K562 (cell line): ENCODE data around the gene SOS1. TPM values are rescaled to one million over a fixed set of nuclear protein-coding genes. Genes with fewer than 3 reads are reported as not detected.

ENCODE experiments used
- ATF4 ChIP-seq: fragments of 450-650 bp; formaldehyde crosslinking; IDR thresholded peaks from 2 replicates; pipeline ENCODE4 v1.4.0; 2022; ENCODE audit warnings: mild to moderate bottlenecking, moderate library complexity
- CHD7 ChIP-seq: fragments of 200-600 bp; sonication (generic); IDR thresholded peaks from one replicate; pipeline ENCODE4 v1.6.1; 2012; ENCODE audit warnings: mild to moderate bottlenecking, low read depth, low read length, inconsistent platforms
- SIN3B ChIP-seq: fragments of 450-650 bp; IDR thresholded peaks from 2 replicates; pipeline ENCODE4 v1.6.1; 2017; ENCODE audit warnings: low read depth, mild to moderate bottlenecking, moderate library complexity
- TFAM ChIP-seq: fragments of 250-450 bp; sonication (Bioruptor Pico); conservative IDR thresholded peaks from 2 replicates; pipeline ENCODE4 v1.5.0; 2021; ENCODE audit warnings: mild to moderate bottlenecking, moderate library complexity
- ZC3H8 ChIP-seq: fragments of 450-650 bp; IDR thresholded peaks from 2 replicates; pipeline ENCODE4 v1.6.1; 2017
- ZNF583 ChIP-seq: fragments of 250-450 bp; sonication (Bioruptor Pico); IDR thresholded peaks from 2 replicates; pipeline ENCODE4 v1.4.0; 2020
- polyA plus RNA-seq, 8 experiments: library from polyadenylated mRNA; depleted of rRNA in 4 of 8; stranded (reverse) in 5 of 8; unstranded in 3 of 8; fragments of >200 nt; fragmentation: Nextera tagmentation in 2 of 8; fragmentation: Illumina TruSeq in 1 of 8; extraction: Ambion mirVana in 2 of 8; extraction: Trizol in 1 of 8; gene quantifications; 2 replicates each; pipeline versions ENCODE4 v1.2.1 to v1.2.3, GENCODE V29; 2011 to 2014; ENCODE audit warnings: inconsistent platforms in 1 of 8, missing spikeins in 1 of 8
- total RNA-seq, 7 experiments: library from RNA; depleted of rRNA in 6 of 7; stranded (reverse); fragments of >200 nt in 6 of 7; fragmentation: Illumina TruSeq in 2 of 7; extraction: Trizol in 2 of 7; gene quantifications; 2 replicates each; pipeline versions ENCODE4 v1.2.1 to v1.2.3, GENCODE V29; 2011 to 2021; ENCODE audit warnings: low replicate concordance in 1 of 7
- TF ChIP-seq, protein P1 (sequence below), 2 experiments: fragments of 450-650 bp; IDR thresholded peaks; 2 replicates each; pipeline ENCODE4 v1.6.1; 2016; ENCODE audit warnings: mild to moderate bottlenecking in 2 of 2, borderline replicate concordance in 1 of 2, low read depth in 1 of 2, moderate library complexity in 1 of 2

The SOS1 gene
- total and polyA plus RNA-seq, 9 of the 15 experiments (the other 6 are each of a cell fraction or from before 2014, with no cell fraction given), result 2.5 to 27.1 (median 16.3) TPM

- no peak for TF ChIP-seq CHD7
- TF ChIP-seq ZNF583, result no peak
- no peak for TF ChIP-seq ZC3H8
- no peak for TF ChIP-seq TFAM
- TF ChIP-seq, protein P1, sequence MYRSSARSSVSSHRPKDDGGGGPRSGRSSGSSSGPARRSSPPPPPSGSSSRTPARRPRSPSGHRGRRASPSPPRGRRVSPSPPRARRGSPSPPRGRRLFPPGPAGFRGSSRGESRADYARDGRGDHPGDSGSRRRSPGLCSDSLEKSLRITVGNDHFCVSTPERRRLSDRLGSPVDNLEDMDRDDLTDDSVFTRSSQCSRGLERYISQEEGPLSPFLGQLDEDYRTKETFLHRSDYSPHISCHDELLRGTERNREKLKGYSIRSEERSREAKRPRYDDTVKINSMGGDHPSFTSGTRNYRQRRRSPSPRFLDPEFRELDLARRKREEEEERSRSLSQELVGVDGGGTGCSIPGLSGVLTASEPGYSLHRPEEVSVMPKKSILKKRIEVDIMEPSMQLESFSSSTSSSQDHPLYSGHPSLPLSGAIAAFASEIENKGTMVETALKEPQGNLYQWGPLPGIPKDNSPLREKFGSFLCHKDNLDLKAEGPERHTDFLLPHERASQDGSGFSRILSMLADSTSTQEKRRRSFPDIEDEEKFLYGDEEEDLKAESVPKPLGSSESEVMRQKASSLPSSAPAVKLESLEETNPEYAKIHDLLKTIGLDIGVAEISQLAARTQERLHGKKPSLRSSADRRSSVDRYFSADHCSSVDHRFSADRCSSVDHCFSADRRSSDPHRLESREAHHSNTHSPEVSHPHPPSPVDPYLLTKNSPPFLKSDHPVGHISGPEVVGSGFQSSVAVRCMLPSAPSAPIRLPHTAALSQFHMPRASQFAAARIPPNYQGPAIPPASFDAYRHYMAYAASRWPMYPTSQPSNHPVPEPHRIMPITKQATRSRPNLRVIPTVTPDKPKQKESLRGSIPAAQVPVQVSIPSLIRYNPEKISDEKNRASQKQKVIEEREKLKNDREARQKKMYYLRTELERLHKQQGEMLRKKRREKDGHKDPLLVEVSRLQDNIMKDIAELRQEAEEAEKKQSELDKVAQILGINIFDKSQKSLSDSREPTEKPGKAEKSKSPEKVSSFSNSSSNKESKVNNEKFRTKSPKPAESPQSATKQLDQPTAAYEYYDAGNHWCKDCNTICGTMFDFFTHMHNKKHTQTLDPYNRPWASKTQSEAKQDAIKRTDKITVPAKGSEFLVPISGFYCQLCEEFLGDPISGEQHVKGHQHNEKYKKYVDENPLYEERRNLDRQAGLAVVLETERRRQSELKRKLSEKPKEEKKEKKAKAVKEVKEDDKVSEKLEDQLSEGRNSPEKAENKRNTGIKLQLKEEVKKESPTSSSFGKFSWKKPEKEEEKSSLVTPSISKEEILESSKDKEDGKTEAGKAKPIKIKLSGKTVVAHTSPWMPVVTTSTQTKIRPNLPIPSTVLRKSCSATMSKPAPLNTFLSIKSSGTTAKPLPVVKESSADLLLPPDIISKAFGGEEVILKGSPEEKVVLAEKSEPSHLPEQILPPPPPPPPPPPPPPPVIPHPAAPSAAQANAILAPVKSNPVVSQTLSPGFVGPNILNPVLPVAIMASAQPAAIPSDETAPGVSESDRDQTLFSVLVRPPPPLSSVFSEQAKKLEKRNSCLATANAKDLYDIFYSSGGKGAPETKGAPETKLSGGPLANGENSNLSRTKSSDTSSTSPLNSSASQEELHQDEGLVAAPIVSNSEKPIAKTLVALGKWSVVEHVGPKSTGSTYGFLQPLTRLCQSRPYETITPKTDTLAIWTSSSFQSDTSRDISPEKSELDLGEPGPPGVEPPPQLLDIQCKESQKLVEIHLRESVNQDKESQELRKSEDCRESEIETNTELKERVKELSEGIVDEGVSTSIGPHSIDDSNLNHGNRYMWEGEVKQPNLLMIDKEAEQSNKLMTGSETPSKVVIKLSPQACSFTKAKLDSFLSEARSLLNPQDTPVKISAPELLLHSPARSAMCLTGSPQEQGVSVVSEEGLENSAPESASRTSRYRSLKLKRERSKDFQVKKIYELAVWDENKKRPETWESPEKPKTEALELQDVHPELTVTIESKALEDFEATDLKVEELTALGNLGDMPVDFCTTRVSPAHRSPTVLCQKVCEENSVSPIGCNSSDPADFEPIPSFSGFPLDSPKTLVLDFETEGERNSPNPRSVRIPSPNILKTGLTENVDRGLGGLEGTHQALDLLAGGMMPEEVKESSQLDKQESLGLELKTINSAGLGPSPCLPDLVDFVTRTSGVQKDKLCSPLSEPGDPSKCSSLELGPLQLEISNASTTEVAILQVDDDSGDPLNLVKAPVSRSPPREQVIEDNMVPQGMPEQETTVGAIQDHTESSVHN (IDR thresholded peaks at IDR 0.05; ENCODE audit: borderline replicate concordance in 1 of 2, low read depth in 1 of 2), result no peak
- TF ChIP-seq SIN3B, result no peak
- no peak for TF ChIP-seq ATF4 (CRISPR knock-in tag)
These were observed 138.4 kb downstream of the SOS1 start (continued) for GRCh38 chr2:38982498-38982897.
